Loucy (cell line): ENCODE data around the gene OLFM3.

Source experiments
- H2AFZ ChIP-seq: fragments of 200-600 bp; sonication (generic); 2 replicates; pipeline ENCODE4 v1.6.0; 2016; ENCODE audit warnings: antibody characterized with exemption, mild to moderate bottlenecking, low read length, moderate library complexity
- H3F3A ChIP-seq: fragments of 200-600 bp; 2 replicates; pipeline ENCODE4 v1.6.0; 2016; ENCODE audit warnings: antibody characterized with exemption, low read depth, mild to moderate bottlenecking
- H3K27me3 ChIP-seq: fragments of 200-600 bp; sonication (generic); 2 replicates; pipeline ENCODE4 v1.6.1; 2014; ENCODE audit warnings: low read length, mild to moderate bottlenecking; ENCODE audit not compliant: insufficient read depth, poor library complexity, severe bottlenecking
- H3K36me3 ChIP-seq: fragments of 200-600 bp; sonication (generic); 2 replicates; pipeline ENCODE4 v1.6.1; 2016; ENCODE audit warnings: low read length; ENCODE audit not compliant: insufficient read depth
- H3K4me1 ChIP-seq: fragments of 200-600 bp; sonication (generic); 2 replicates; pipeline ENCODE4 v1.5.1; 2014; ENCODE audit warnings: low read length, mild to moderate bottlenecking; ENCODE audit not compliant: insufficient read depth, poor library complexity, severe bottlenecking
- H3K4me2 ChIP-seq: fragments of 200-600 bp; sonication (generic); 2 replicates; pipeline ENCODE4 v1.6.0; 2014; ENCODE audit warnings: antibody characterized with exemption, low read length, low read depth, mild to moderate bottlenecking; ENCODE audit not compliant: poor library complexity, severe bottlenecking
- H3K4me3 ChIP-seq: fragments of 200-600 bp; sonication (generic); 2 replicates; pipeline ENCODE4 v1.5.1; 2014; ENCODE audit warnings: low read length, mild to moderate bottlenecking, mixed read lengths; ENCODE audit not compliant: poor library complexity, severe bottlenecking
- H3K79me2 ChIP-seq: fragments of 200-600 bp; sonication (generic); 2 replicates; pipeline ENCODE4 v1.6.1; 2014; ENCODE audit warnings: low read length; ENCODE audit not compliant: insufficient read depth
- H3K9ac ChIP-seq: fragments of 200-600 bp; sonication (generic); 2 replicates; pipeline ENCODE4 v1.6.0; 2014; ENCODE audit warnings: mild to moderate bottlenecking, low read depth, low read length, moderate library complexity; ENCODE audit not compliant: poor library complexity, severe bottlenecking
- H3K9me2 ChIP-seq: fragments of 200-600 bp; sonication (generic); replicated peaks from 2 replicates; pipeline ENCODE4 v1.6.1; 2016; ENCODE audit warnings: low read depth, low read length, mixed read lengths
- H3K9me3 ChIP-seq: fragments of 200-600 bp; sonication (generic); 2 replicates; pipeline ENCODE4 v1.6.1; 2014; ENCODE audit warnings: mild to moderate bottlenecking, antibody characterized with exemption, low read length, low read depth; ENCODE audit not compliant: insufficient read depth
- H4K20me1 ChIP-seq: fragments of 200-600 bp; sonication (generic); 2 replicates; pipeline ENCODE4 v1.6.0; 2014; ENCODE audit warnings: antibody characterized with exemption, low read length, mild to moderate bottlenecking; ENCODE audit not compliant: insufficient read depth, poor library complexity, severe bottlenecking
- CTCF ChIP-seq: fragments of 200-600 bp; sonication (generic); conservative IDR thresholded peaks from 2 replicates; pipeline ENCODE4 v1.5.1; 2014; ENCODE audit warnings: mild to moderate bottlenecking, antibody characterized with exemption, low read length
- EZH2phosphoT487 ChIP-seq: fragments of 200-600 bp; IDR thresholded peaks from 2 replicates; pipeline ENCODE4 v1.6.1; 2018; ENCODE audit warnings: antibody characterized with exemption, mild to moderate bottlenecking, moderate library complexity, borderline replicate concordance

Gene OLFM3

GRCh38 chr1:101960142-101960541 is 36.6 kb downstream of the OLFM3 start:
- Histone ChIP-seq H3K27me3 (no peaks in the 10 kb centered on the region), H3K9ac (no peak overlapping the region), H3K36me3 (no peaks in the 10 kb centered on the region), H3K4me1 (no peaks in the 10 kb centered on the region), H3K9me3 (no peaks in the 10 kb centered on the region), H3F3A (no peaks in the 10 kb centered on the region), H3K9me2 (no peaks in the 10 kb centered on the region; the same call in 1 of the 2 replicates), H2AFZ (no peak overlapping the region), H4K20me1 (no peaks in the 10 kb centered on the region), H3K79me2 (no peaks in the 10 kb centered on the region), H3K4me2 (no peak overlapping the region), H3K4me3 (no peak overlapping the region)
- TF ChIP-seq EZH2phosphoT487 (no peak), CTCF (no peak)

GRCh38 chr1:101959456-101959855 is 37.3 kb downstream of the OLFM3 start:
- Histone ChIP-seq H4K20me1 (no peaks in the 10 kb centered on the region), H3K9ac (no peak overlapping the region), H3K9me3 (no peaks in the 10 kb centered on the region), H3K79me2 (no peaks in the 10 kb centered on the region), H3K27me3 (no peaks in the 10 kb centered on the region), H3F3A (no peaks in the 10 kb centered on the region), H3K4me2 (peak overlapping the region; percentile 10), H3K36me3 (no peaks in the 10 kb centered on the region), H2AFZ (peak overlapping the region; percentile 18; the same call in 1 of the 2 replicates), H3K4me3 (no peak overlapping the region), H3K4me1 (no peaks in the 10 kb centered on the region), H3K9me2 (no peaks in the 10 kb centered on the region; the same call in 1 of the 2 replicates)
- TF ChIP-seq CTCF = no peak
- TF ChIP-seq EZH2phosphoT487 = no peak

GRCh38 chr1:101957771-101958170 is 39.0 kb downstream of the OLFM3 start:
- H3K4me1 ChIP-seq = no peaks in the 10 kb centered on the region
- H3K4me3 ChIP-seq = no peak overlapping the region
- H3K79me2 ChIP-seq = no peaks in the 10 kb centered on the region
- no peaks in the 10 kb centered on the region for H3K36me3 ChIP-seq
- H3K9me2 ChIP-seq = no peaks in the 10 kb centered on the region
- TF ChIP-seq EZH2phosphoT487 (no peak), CTCF (no peak)
- no peaks in the 10 kb centered on the region for H3F3A ChIP-seq
- H2AFZ ChIP-seq = no peak overlapping the region
- H3K4me2 ChIP-seq = no peak overlapping the region
- H3K9me3 ChIP-seq = no peaks in the 10 kb centered on the region
- H3K27me3 ChIP-seq = no peaks in the 10 kb centered on the region
- no peaks in the 10 kb centered on the region for H4K20me1 ChIP-seq
- H3K9ac ChIP-seq = no peak overlapping the region
